Smooth muscle cell (in vitro differentiated cells): ENCODE measurements around the gene STOX2. TPM values are rescaled to one million over a fixed set of nuclear protein-coding genes. Genes with fewer than 3 reads are reported as not detected.

ENCODE experiments used
- DNase-seq: peaks from one replicate; lab custom pipeline; 2025; ENCODE audit not compliant: unreplicated experiment; lab: John Stamatoyannopoulos, UW
- H2AFZ ChIP-seq: fragments of 200-600 bp; sonication (generic); 2 replicates; pipeline ENCODE4 v1.6.0; 2016; ENCODE audit warnings: antibody characterized with exemption, low read depth, mild to moderate bottlenecking
- H3F3A ChIP-seq: fragments of 200-600 bp; sonication (generic); 2 replicates; pipeline ENCODE4 v1.6.0; 2017; ENCODE audit warnings: antibody characterized with exemption, low read depth
- H3K27ac ChIP-seq: fragments of 200-600 bp; sonication (generic); 2 replicates; pipeline ENCODE4 v1.5.1; 2016; ENCODE audit warnings: low read depth, mild to moderate bottlenecking
- H3K27me3 ChIP-seq: fragments of 200-600 bp; sonication (generic); 2 replicates; pipeline ENCODE4 v1.6.1; 2016; ENCODE audit warnings: low read depth, mild to moderate bottlenecking
- H3K36me3 ChIP-seq: fragments of 200-600 bp; sonication (generic); 2 replicates; pipeline ENCODE4 v1.5.1; 2016; ENCODE audit warnings: low read depth
- H3K4me1 ChIP-seq: fragments of 200-600 bp; sonication (generic); 2 replicates; pipeline ENCODE4 v1.5.1; 2016; ENCODE audit warnings: low read depth
- H3K4me2 ChIP-seq: fragments of 200-600 bp; sonication (generic); 2 replicates; pipeline ENCODE4 v1.6.0; 2016; ENCODE audit warnings: mild to moderate bottlenecking
- H3K4me3 ChIP-seq: fragments of 200-600 bp; sonication (generic); 2 replicates; pipeline ENCODE4 v1.5.1; 2016; ENCODE audit warnings: mild to moderate bottlenecking
- H3K79me2 ChIP-seq: fragments of 200-600 bp; sonication (generic); 2 replicates; pipeline ENCODE4 v1.6.0; 2016; ENCODE audit warnings: low read depth, mild to moderate bottlenecking
- H3K9ac ChIP-seq: fragments of 200-600 bp; sonication (generic); 2 replicates; pipeline ENCODE4 v1.6.0; 2016; ENCODE audit warnings: low read depth
- H3K9me3 ChIP-seq: fragments of 200-600 bp; sonication (generic); replicated peaks from 2 replicates; pipeline ENCODE4 v1.5.1; 2016; ENCODE audit warnings: low read depth
- H4K20me1 ChIP-seq: fragments of 200-600 bp; sonication (generic); 2 replicates; pipeline ENCODE4 v1.6.0; 2016; ENCODE audit warnings: low read depth
- CTCF ChIP-seq: fragments of 200-600 bp; sonication (generic); IDR thresholded peaks from 2 replicates; pipeline ENCODE4 v1.5.1; 2017; ENCODE audit warnings: borderline replicate concordance, mild to moderate bottlenecking, antibody characterized with exemption; ENCODE audit not compliant: insufficient read depth, poor library complexity, severe bottlenecking
- WGBS: methylation state at CpG from one replicate; pipeline ENCODE4 v1.1.7; 2016; ENCODE audit warnings: low lambda C conversion rate; 5-methylcytosine and 5-hydroxymethylcytosine counted together
- polyA plus RNA-seq: library from polyadenylated mRNA; unstranded; fragments of >200 nt; fragmentation: Nextera tagmentation; extraction: Ambion mirVana; gene quantifications from 2 replicates; pipeline ENCODE4 v1.2.1, GENCODE V29; 2016
- total RNA-seq: library from RNA; depleted of rRNA; stranded (reverse); fragments of >200 nt; gene quantifications from 2 replicates; pipeline ENCODE4 v1.2.3, GENCODE V29; 2014

STOX2 gene
- total and polyA plus RNA-seq, 2 experiments from 2014 or later = 1.3 to 4.2 TPM

- no peaks in the 10 kb centered on the region for H3K27me3 ChIP-seq
- no peaks in the 10 kb centered on the region for H3K36me3 ChIP-seq
- H3K9ac ChIP-seq = no peak overlapping the region
- H3K4me2 ChIP-seq = no peak overlapping the region
- no peaks in the 10 kb centered on the region for H4K20me1 ChIP-seq
- 94% methylated on average over 5 of the region's 5 CpGs for WGBS
- no peak for DNase-seq
- H3F3A ChIP-seq = no peaks in the 10 kb centered on the region
- TF ChIP-seq CTCF = no peak
- H3K27ac ChIP-seq = no peak overlapping the region
- H3K4me1 ChIP-seq = no peaks in the 10 kb centered on the region
- no peaks in the 10 kb centered on the region for H3K79me2 ChIP-seq
- H2AFZ ChIP-seq = no peak overlapping the region
- H3K4me3 ChIP-seq = no peak overlapping the region
- H3K9me3 ChIP-seq = no peaks in the 10 kb centered on the region
Measured at GRCh38 chr4:183898456-183898855, 6.7 kb upstream of the STOX2 start.

GRCh38 chr4:183903021-183903760 lies 1.9 kb upstream of the STOX2 start:
- peaks cover 6% of the 10 kb centered on the region for H3F3A ChIP-seq
- no peak for TF ChIP-seq CTCF
- no peak overlapping the region for H3K9ac ChIP-seq
- peaks cover 7% of the 10 kb centered on the region for H4K20me1 ChIP-seq
- no peaks in the 10 kb centered on the region for H3K79me2 ChIP-seq
- 96% methylated on average over 6 of the region's 6 CpGs for WGBS
- H3K4me1 ChIP-seq = peaks cover 7% of the 10 kb centered on the region
- H3K4me2 ChIP-seq = no peak overlapping the region
- no peaks in the 10 kb centered on the region for H3K27me3 ChIP-seq
- no peaks in the 10 kb centered on the region for H3K36me3 ChIP-seq
- no peak overlapping the region for H2AFZ ChIP-seq
- no peak overlapping the region for H3K4me3 ChIP-seq
- no peak for DNase-seq
- no peaks in the 10 kb centered on the region for H3K9me3 ChIP-seq
- no peak overlapping the region for H3K27ac ChIP-seq

GRCh38 chr4:183905593-183906488 lies 734 bp downstream of the STOX2 start:
- no peaks in the 10 kb centered on the region for H3K27me3 ChIP-seq
- H3K4me2 ChIP-seq = peak overlapping the region; percentile 98
- peak overlapping the region; percentile 79 for H3K4me3 ChIP-seq
- H4K20me1 ChIP-seq = peaks cover 7% of the 10 kb centered on the region
- H3K9me3 ChIP-seq = no peaks in the 10 kb centered on the region
- peak overlapping the region; percentile 96 for H2AFZ ChIP-seq
- peak; percentile 40 for DNase-seq
- H3F3A ChIP-seq = peaks cover 6% of the 10 kb centered on the region
- TF ChIP-seq CTCF = no peak
- H3K4me1 ChIP-seq = peaks cover 7% of the 10 kb centered on the region
- no peak overlapping the region for H3K9ac ChIP-seq
- WGBS = 1% methylated on average over 88 of the region's 93 CpGs
- no peak overlapping the region for H3K27ac ChIP-seq
- H3K36me3 ChIP-seq = no peaks in the 10 kb centered on the region
- no peaks in the 10 kb centered on the region for H3K79me2 ChIP-seq
